Naive thymus-derived CD4-positive, alpha-beta T cell (primary cell): ENCODE results near the gene FAM181B. TPM values are rescaled to one million over a fixed set of nuclear protein-coding genes. Genes with fewer than 3 reads are reported as not detected.

Experiments used
- ATAC-seq: fragments of 150-1000 bp; cut with Tn5 transposase; 2 replicates; pipeline ENCODE4 v1.10.0; 2021; ENCODE audit warnings: mild to moderate bottlenecking, moderate library complexity
- CTCF ChIA-PET: fragments of 350-600 bp; sonication (Branson Sonifier 250); formaldehyde crosslinking; loops from one replicate; lab custom pipeline; 2021; ENCODE audit warnings: antibody characterized with exemption; lab: Charles Lee
- POLR2A ChIA-PET: fragments of 350-600 bp; sonication (Branson Sonifier 250); formaldehyde crosslinking; loops from one replicate; lab custom pipeline; 2021; ENCODE audit warnings: antibody characterized with exemption, inconsistent platforms; lab: Charles Lee
- DNase-seq, 9 donors: peaks; one replicate each; pipeline versions ENCODE4 v3.0.0 to v3.0.0-alpha.2; 2020 to 2022; ENCODE audit warnings: mixed read lengths in 1 of 9
- H3K27ac ChIP-seq: one replicate; pipeline ENCODE4 v1.7.0; 2013; ENCODE audit warnings: mild to moderate bottlenecking, low read depth, low read length, moderate library complexity
- H3K27me3 ChIP-seq, 2 donors: one replicate each; pipeline ENCODE4 v1.7.0; 2013; ENCODE audit warnings: low read length in 2 of 2, mild to moderate bottlenecking in 2 of 2, moderate library complexity in 2 of 2; ENCODE audit not compliant: control insufficient read depth in 2 of 2, insufficient read depth in 2 of 2
- H3K36me3 ChIP-seq, 3 experiments: 1 replicate in 2 of 3; 2 replicates in 1 of 3; pipeline ENCODE4 v1.7.0; 2013; ENCODE audit warnings: low read length in 3 of 3, mild to moderate bottlenecking in 3 of 3, moderate library complexity in 1 of 3; ENCODE audit not compliant: insufficient read depth in 3 of 3, control insufficient read depth in 2 of 3
- H3K4me1 ChIP-seq, 2 donors: one replicate each; pipeline ENCODE4 v1.7.0; 2013; ENCODE audit warnings: low read length in 2 of 2, mild to moderate bottlenecking in 2 of 2, moderate library complexity in 1 of 2; ENCODE audit not compliant: control insufficient read depth in 2 of 2, insufficient read depth in 2 of 2
- H3K4me3 ChIP-seq: 2 replicates; pipeline ENCODE4 v1.7.0; 2013; ENCODE audit warnings: mild to moderate bottlenecking, low read length
- H3K9me3 ChIP-seq, 3 experiments: 1 replicate in 2 of 3; 2 replicates in 1 of 3; pipeline ENCODE4 v1.7.0; 2013; ENCODE audit warnings: low read length in 3 of 3; ENCODE audit not compliant: control insufficient read depth in 2 of 3
- H3K27ac Mint-ChIP-seq, 9 donors: one replicate each; pipeline ENCODE4 v1.8.0; 2020 to 2022; ENCODE audit warnings: mixed read lengths in 9 of 9, mild to moderate bottlenecking in 8 of 9, moderate library complexity in 5 of 9, inconsistent platforms in 2 of 9
- H3K27me3 Mint-ChIP-seq, 5 donors: one replicate each; pipeline ENCODE4 v1.8.0; 2021 to 2022; ENCODE audit warnings: mixed read lengths in 5 of 5, mild to moderate bottlenecking in 1 of 5
- H3K36me3 Mint-ChIP-seq, 5 donors: one replicate each; pipeline ENCODE4 v1.8.0; 2020 to 2022; ENCODE audit warnings: mixed read lengths in 5 of 5, mild to moderate bottlenecking in 3 of 5, inconsistent platforms in 1 of 5
- H3K4me1 Mint-ChIP-seq, 7 donors: one replicate each; pipeline ENCODE4 v1.8.0; 2020 to 2022; ENCODE audit warnings: mixed read lengths in 7 of 7, mild to moderate bottlenecking in 3 of 7, inconsistent platforms in 1 of 7
- H3K4me3 Mint-ChIP-seq, 10 donors: one replicate each; pipeline ENCODE4 v1.8.0; 2020 to 2022; ENCODE audit warnings: mild to moderate bottlenecking in 10 of 10, mixed read lengths in 10 of 10, moderate library complexity in 6 of 10, inconsistent platforms in 2 of 10
- H3K9me3 Mint-ChIP-seq, 11 donors: one replicate each; pipeline ENCODE4 v1.8.0; 2020 to 2022; ENCODE audit warnings: mixed read lengths in 11 of 11, mild to moderate bottlenecking in 4 of 11, inconsistent platforms in 1 of 11, moderate library complexity in 1 of 11
- intact Hi-C, 2 donors: fragments of 100-400 bp; cut with micrococcal nuclease; formaldehyde crosslinking; loops; one replicate each; pipeline ENCODE4 v1.15.1; 2023
- polyA plus RNA-seq, 2 donors: library from polyadenylated mRNA; unstranded; fragments of 300-500 nt; fragmentation: Illumina TruSeq; gene quantifications; one replicate each; pipeline ENCODE4 v1.2.3, GENCODE V29; 2021
- total RNA-seq, 6 experiments: library from RNA in 5 of 6; stranded (reverse) in 5 of 6; gene quantifications; 1 replicate in 5 of 6; 2 replicates in 1 of 6; pipeline ENCODE4 v1.2.3 and lab custom pipeline; 2021 to 2026

Gene FAM181B
- total and polyA plus RNA-seq, 7 experiments from 2014 or later = 0.10 to 0.97 (median 0.19) TPM; not detected in 2

- H3K36me3 Mint-ChIP-seq = peaks cover 0 to 7% (median 0%) of the 10 kb centered on the region in 5 donors
- Histone ChIP-seq H3K4me1 (no peaks in the 10 kb centered on the region), H3K9me3 (no peaks in the 10 kb centered on the region), H3K27ac (no peak overlapping the region), H3K27me3 (peaks cover 4 to 8% of the 10 kb centered on the region in 2 donors), H3K4me3 (no peak overlapping the region), H3K36me3 (no peaks in the 10 kb centered on the region)
- ChIA-PET POLR2A (interaction anchor here (0.6 to 2.0 kb wide), 4 partner anchors 25 to 554 kb away, joined by 3 to 5 read pairs (median 3); no protein-coding TSS in a partner anchor), CTCF (interaction anchor here (1.3 to 1.4 kb wide), 2 partner anchors 44 to 133 kb away, joined by 4 read pairs; no protein-coding TSS in a partner anchor)
- no peak for DNase-seq
- H3K4me1 Mint-ChIP-seq = peaks cover 8 to 31% (median 24%) of the 10 kb centered on the region in 7 donors
- H3K27me3 Mint-ChIP-seq = peaks cover 43 to 76% (median 55%) of the 10 kb centered on the region in 5 donors
- peak overlapping the region in 2 of 9 donors; percentile 19 to 37 for H3K27ac Mint-ChIP-seq
- intact Hi-C loops = loop anchor here in 1 of 2 donors (2.0 kb wide), 3 partner anchors 33 to 555 kb away; partner anchors contain the start of gene CCDC90B
- ATAC-seq = no peak
- peak overlapping the region; percentile 32 to 80 (median 62) for H3K4me3 Mint-ChIP-seq
- H3K9me3 Mint-ChIP-seq = peaks cover 0 to 6% (median 0%) of the 10 kb centered on the region in 11 donors
Measured at GRCh38 chr11:82731691-82732277, 1.9 kb downstream of the FAM181B start.

GRCh38 chr11:82730754-82731153 lies 2.9 kb downstream of the FAM181B start:
- Mint-ChIP-seq H3K27ac (no peak overlapping the region), H3K36me3 (peaks cover 0 to 7% (median 0%) of the 10 kb centered on the region in 5 donors), H3K4me3 (peak overlapping the region in 7 of 10 donors; percentile 3 to 80 (median 63)), H3K4me1 (peaks cover 8 to 31% (median 24%) of the 10 kb centered on the region in 7 donors), H3K27me3 (peaks cover 47 to 74% (median 57%) of the 10 kb centered on the region in 5 donors), H3K9me3 (peaks cover 0 to 6% (median 0%) of the 10 kb centered on the region in 11 donors)
- POLR2A ChIA-PET = interaction anchor here (2.0 kb wide), 1 partner anchor 26 kb away, joined by 5 read pairs; no protein-coding TSS in a partner anchor
- ATAC-seq = no peak
- Histone ChIP-seq H3K36me3 (no peaks in the 10 kb centered on the region), H3K27ac (no peak overlapping the region), H3K4me1 (no peaks in the 10 kb centered on the region), H3K4me3 (no peak overlapping the region), H3K27me3 (peaks cover 4 to 8% of the 10 kb centered on the region in 2 donors), H3K9me3 (no peaks in the 10 kb centered on the region)
- CTCF ChIA-PET = interaction anchor here (1.3 to 1.4 kb wide), 2 partner anchors 45 to 134 kb away, joined by 4 read pairs; no protein-coding TSS in a partner anchor
- no peak for DNase-seq
- intact Hi-C loops = no loop called here

GRCh38 chr11:82730286-82730685 lies 3.4 kb downstream of the FAM181B start:
- H3K27me3 Mint-ChIP-seq = peaks cover 42 to 71% (median 56%) of the 10 kb centered on the region in 5 donors
- H3K27me3 ChIP-seq = peaks cover 4 to 8% of the 10 kb centered on the region in 2 donors
- no peaks in the 10 kb centered on the region for H3K4me1 ChIP-seq
- no peak for DNase-seq
- intact Hi-C loops = no loop called here
- peaks cover 0 to 7% (median 0%) of the 10 kb centered on the region in 5 donors for H3K36me3 Mint-ChIP-seq
- H3K36me3 ChIP-seq = no peaks in the 10 kb centered on the region
- CTCF ChIA-PET = interaction anchor here (1.4 kb wide), 1 partner anchor 135 kb away, joined by 4 read pairs; no protein-coding TSS in a partner anchor
- H3K9me3 Mint-ChIP-seq = peaks cover 0 to 6% (median 0%) of the 10 kb centered on the region in 11 donors
- no peak overlapping the region for H3K4me3 Mint-ChIP-seq
- no peak overlapping the region for H3K4me3 ChIP-seq
- H3K27ac Mint-ChIP-seq = no peak overlapping the region
- no peaks in the 10 kb centered on the region for H3K9me3 ChIP-seq
- ATAC-seq = no peak
- POLR2A ChIA-PET = interaction anchor here (2.0 kb wide), 1 partner anchor 27 kb away, joined by 5 read pairs; no protein-coding TSS in a partner anchor
- H3K27ac ChIP-seq = no peak overlapping the region
- H3K4me1 Mint-ChIP-seq = peaks cover 8 to 31% (median 24%) of the 10 kb centered on the region in 7 donors

GRCh38 chr11:82724026-82724425 lies 9.6 kb downstream of the FAM181B start:
- peaks cover 16 to 34% (median 25%) of the 10 kb centered on the region in 5 donors for H3K27me3 Mint-ChIP-seq

GRCh38 chr11:82722231-82722630 lies 11.4 kb downstream of the FAM181B start:
- H3K36me3 ChIP-seq = no peaks in the 10 kb centered on the region
- H3K27ac Mint-ChIP-seq = no peak overlapping the region
- peaks cover 8 to 26% (median 19%) of the 10 kb centered on the region in 5 donors for H3K27me3 Mint-ChIP-seq
- H3K9me3 Mint-ChIP-seq = no peaks in the 10 kb centered on the region
- no peak overlapping the region for H3K27ac ChIP-seq
- H3K27me3 ChIP-seq = no peaks in the 10 kb centered on the region
- ChIA-PET CTCF (interaction anchor here (2.1 kb wide), 1 partner anchor 145 kb away, joined by 9 read pairs; no protein-coding TSS in a partner anchor), POLR2A (no interaction called here)
- peaks cover 0 to 6% (median 4%) of the 10 kb centered on the region in 7 donors for H3K4me1 Mint-ChIP-seq
- no peaks in the 10 kb centered on the region for H3K4me1 ChIP-seq
- H3K4me3 Mint-ChIP-seq = no peak overlapping the region
- no peak for DNase-seq
- H3K36me3 Mint-ChIP-seq = peaks cover 0 to 3% (median 0%) of the 10 kb centered on the region in 5 donors
- intact Hi-C loops = no loop called here
- no peaks in the 10 kb centered on the region for H3K9me3 ChIP-seq
- no peak overlapping the region for H3K4me3 ChIP-seq
- no peak for ATAC-seq

More at GRCh38 chr11:82724026-82724425, 9.6 kb downstream of the FAM181B start:
- Mint-ChIP-seq H3K4me3 (no peak overlapping the region), H3K4me1 (peaks cover 0 to 2% (median 0%) of the 10 kb centered on the region in 7 donors), H3K9me3 (peaks cover 0 to 3% (median 0%) of the 10 kb centered on the region in 11 donors), H3K36me3 (peaks cover 0 to 7% (median 0%) of the 10 kb centered on the region in 5 donors), H3K27ac (no peak overlapping the region)
- CTCF ChIA-PET = interaction anchor here (2.1 kb wide), 1 partner anchor 143 kb away, joined by 9 read pairs; no protein-coding TSS in a partner anchor
- H3K27me3 ChIP-seq = peaks cover 0 to 3% of the 10 kb centered on the region in 2 donors
- H3K36me3 ChIP-seq = no peaks in the 10 kb centered on the region
- no peaks in the 10 kb centered on the region for H3K4me1 ChIP-seq
- H3K27ac ChIP-seq = no peak overlapping the region
- DNase-seq (no peak), ATAC-seq (no peak)
- intact Hi-C loops = no loop called here
- no peak overlapping the region for H3K4me3 ChIP-seq
- POLR2A ChIA-PET = interaction anchor here (1.5 kb wide), 1 partner anchor 10 kb away, joined by 4 read pairs; the partner anchor contains the start of gene FAM181B
- no peaks in the 10 kb centered on the region for H3K9me3 ChIP-seq

- H3K36me3 ChIP-seq = no peaks in the 10 kb centered on the region
- H3K4me1 ChIP-seq = no peaks in the 10 kb centered on the region
- no peaks in the 10 kb centered on the region for H3K9me3 ChIP-seq
- peaks cover 0 to 12% (median 6%) of the 10 kb centered on the region in 5 donors for H3K27me3 Mint-ChIP-seq
- ChIA-PET POLR2A (interaction anchor here (0.8 kb wide), 1 partner anchor 30 kb away, joined by 3 read pairs; no protein-coding TSS in a partner anchor), CTCF (interaction anchor here (0.7 to 1.8 kb wide), 4 partner anchors 143 to 167 kb away, joined by 3 to 7 read pairs (median 5); no protein-coding TSS in a partner anchor)
- no peak for ATAC-seq
- no peaks in the 10 kb centered on the region for H3K27me3 ChIP-seq
- DNase-seq = no peak
- no peak overlapping the region for H3K27ac ChIP-seq
- H3K4me3 ChIP-seq = no peak overlapping the region
- no peak overlapping the region for H3K4me3 Mint-ChIP-seq
- peak overlapping the region in 1 of 9 donors; percentile 8 for H3K27ac Mint-ChIP-seq
- peaks cover 0 to 6% (median 4%) of the 10 kb centered on the region in 7 donors for H3K4me1 Mint-ChIP-seq
- intact Hi-C loops = no loop called here
- H3K9me3 Mint-ChIP-seq = no peaks in the 10 kb centered on the region
- no peaks in the 10 kb centered on the region for H3K36me3 Mint-ChIP-seq
Measured at GRCh38 chr11:82720267-82721065, 13.2 kb downstream of the FAM181B start.
